Muscle of arm (tissue), 12 donors: ENCODE results near the gene ZNF628. TPM values are rescaled to one million over a fixed set of nuclear protein-coding genes. Genes with fewer than 3 reads are reported as not detected.

Experiments
- DNase-seq: peaks from one replicate; pipeline ENCODE4 v3.0.0-alpha.2; 2013
- polyA plus RNA-seq, 12 donors: library from polyadenylated mRNA; unstranded; fragments of 120-200 nt; gene quantifications; one replicate each; pipeline ENCODE4 v1.2.1, GENCODE V29; 2013; ENCODE audit not compliant: insufficient read length in 12 of 12

Gene ZNF628
- polyA plus RNA-seq, 12 donors = 1.5 to 11.6 (median 2.4) TPM; not detected in 1

DNA sequence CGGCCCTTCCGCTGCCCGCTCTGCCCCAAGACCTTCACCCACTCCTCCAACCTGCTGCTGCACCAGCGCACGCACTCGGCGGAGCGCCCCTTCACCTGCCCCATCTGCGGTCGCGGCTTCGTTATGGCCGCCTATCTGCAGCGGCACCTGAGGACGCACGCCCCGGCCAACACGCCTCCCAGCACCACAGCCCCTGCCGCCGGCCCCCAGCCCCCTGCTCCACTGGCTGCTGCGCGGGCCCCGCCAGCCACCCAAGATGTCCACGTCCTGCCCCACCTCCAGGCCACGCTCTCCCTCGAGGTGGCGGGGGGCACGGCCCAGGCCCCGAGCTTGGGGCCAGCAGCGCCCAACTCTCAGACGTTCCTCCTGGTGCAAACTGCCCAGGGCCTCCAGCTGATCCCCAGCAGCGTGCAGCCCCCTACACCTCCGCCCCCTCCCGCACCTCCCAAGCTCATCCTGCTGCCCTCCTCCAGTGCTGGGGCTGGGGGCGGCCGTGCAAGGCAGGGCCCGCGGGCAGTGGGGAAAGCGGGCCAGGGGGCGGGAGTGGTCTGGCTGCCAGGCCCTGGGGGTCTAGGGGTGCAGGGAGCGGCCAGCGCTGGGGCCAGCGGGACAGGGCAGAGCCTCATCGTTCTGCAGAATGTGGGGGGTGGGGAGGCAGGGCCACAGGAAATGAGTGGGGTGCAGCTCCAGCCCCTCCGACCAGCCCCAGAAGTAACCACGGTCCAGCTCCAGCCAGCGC is 6.7 kb downstream of the ZNF628 start:
- no peak for DNase-seq

- DNase-seq = no peak
Measured at GRCh38 chr19:55483706-55484592, 7.5 kb downstream of the ZNF628 start.

- DNase-seq = peak; percentile 80
Measured at GRCh38 chr19:55484593-55485438, 8.4 kb downstream of the ZNF628 start, which contains the start of gene NAT14. NAT14 (plus strand) TSS chr19:55485188; CDS start chr19:55485709, 521 bp downstream.

GRCh38 chr19:55485439-55486011 is 9.1 kb downstream of the ZNF628 start:
- DNase-seq = no peak

GRCh38 chr19:55486043-55486970 is 9.9 kb downstream of the ZNF628 start:
- no peak for DNase-seq

- DNase-seq = peak; percentile 96
Measured at GRCh38 chr19:55486971-55487923, 10.8 kb downstream of the ZNF628 start.

- DNase-seq = peak; percentile 74
Measured at GRCh38 chr19:55487924-55488687, 11.7 kb downstream of the ZNF628 start, which contains the start of gene SSC5D. SSC5D (plus strand) TSS chr19:55488436; CDS start chr19:55488590, 154 bp downstream.

DNA sequence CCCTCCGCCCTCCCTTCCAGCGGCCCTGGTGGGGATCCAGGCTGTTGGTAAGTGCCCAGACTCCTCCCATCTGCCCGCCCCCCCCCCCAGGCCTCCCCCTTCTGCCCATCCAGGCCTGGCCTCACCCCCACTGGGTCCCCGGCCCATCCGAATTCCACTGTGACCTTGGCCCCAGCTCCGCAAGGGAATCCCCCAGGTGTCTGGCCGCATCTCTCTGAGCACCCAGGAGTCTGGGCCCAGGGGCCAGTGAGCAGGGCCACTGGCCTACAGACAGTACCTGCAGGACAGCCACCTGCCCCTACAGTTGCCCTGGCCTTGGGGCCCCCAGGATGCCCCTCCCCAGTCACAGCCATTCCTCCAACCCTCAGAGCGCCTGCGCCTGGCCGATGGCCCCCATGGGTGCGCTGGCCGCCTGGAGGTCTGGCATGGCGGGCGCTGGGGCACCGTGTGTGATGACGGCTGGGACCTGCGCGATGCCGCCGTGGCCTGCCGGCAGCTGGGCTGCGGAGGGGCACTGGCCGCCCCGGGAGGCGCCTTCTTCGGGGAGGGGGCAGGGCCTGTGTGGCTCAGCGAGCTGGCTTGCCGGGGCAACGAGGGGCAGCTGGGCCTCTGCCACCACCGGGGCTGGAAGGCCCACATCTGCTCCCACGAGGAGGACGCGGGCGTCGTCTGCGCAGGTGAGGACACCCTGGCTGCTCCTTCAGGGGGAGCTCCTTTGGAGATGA is 12.7 kb downstream of the ZNF628 start:
- DNase-seq = no peak

DNA sequence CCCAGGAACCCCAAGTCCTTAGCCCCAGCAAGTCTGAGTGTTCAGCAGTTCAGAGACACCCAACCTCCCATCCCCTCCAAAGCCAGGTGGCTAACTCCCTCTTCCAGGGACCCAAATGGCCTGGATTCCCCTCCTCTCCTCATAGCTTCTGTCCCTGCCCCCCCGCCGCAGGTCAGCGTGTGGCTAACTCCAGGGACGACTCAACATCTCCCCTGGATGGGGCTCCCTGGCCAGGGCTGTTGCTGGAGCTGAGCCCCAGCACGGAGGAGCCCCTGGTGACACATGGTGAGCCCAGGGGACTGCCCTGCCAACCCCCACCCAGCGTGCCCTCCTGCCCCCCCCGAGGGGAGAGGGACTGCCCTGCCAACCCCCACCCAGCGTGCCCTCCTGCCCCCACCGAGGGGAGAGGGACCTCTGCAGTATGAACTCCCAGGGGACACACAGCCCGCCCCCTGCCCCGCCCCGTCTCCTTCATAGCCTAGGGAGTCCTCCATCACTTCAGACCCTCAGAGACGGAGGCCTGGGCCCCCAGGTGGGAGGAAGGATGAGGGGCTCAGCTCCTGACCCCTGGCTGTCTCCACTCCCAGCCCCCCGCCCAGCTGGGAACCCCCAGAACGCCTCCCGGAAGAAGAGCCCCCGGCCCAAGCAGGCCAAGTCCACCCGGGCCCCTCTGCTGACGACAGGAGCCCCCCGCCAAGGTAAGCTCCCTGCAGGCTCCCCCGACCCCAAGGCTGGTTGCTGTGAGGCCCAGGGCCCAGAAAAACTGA is 13.5 kb downstream of the ZNF628 start:
- no peak for DNase-seq

GRCh38 chr19:55490478-55491432 is 14.3 kb downstream of the ZNF628 start:
- no peak for DNase-seq

- no peak for DNase-seq
Measured at GRCh38 chr19:55491546-55492360, 15.3 kb downstream of the ZNF628 start.

DNA sequence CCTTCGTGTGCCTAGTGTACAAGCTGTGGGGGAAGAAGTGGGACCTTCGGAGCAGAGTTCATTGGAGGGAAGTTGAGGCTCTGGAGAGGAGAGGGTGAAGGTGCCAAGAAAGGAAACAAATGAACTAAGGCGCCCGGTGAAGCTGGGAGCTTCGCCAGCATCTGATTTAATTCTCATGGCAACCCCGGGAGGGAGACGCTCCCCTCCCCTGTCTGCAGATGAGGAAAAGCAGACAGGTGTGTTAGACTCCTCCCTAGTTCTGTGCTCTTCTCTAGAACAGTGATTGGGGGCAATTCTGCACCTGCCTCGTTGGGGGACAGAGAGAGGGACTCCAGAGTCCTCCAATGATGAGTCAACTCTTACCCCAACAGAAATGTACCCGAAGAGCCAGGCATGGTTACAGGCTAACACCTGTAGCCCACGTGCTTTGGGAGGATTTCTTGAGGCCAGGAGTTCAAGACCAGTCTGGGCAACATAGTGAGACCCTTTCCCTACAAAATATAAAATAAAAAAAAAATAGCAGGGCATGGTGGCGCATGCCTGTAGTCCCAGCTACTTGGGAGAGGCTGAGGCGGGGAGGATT is 16.0 kb downstream of the ZNF628 start:
- DNase-seq = no peak

GRCh38 chr19:55493052-55493644 is 16.7 kb downstream of the ZNF628 start:
- peak; percentile 89 for DNase-seq
